Epithelial cell of esophagus (primary cell): ENCODE results near the gene EPB41.

Experiments used
- DNase-seq: peaks from one replicate; pipeline ENCODE4 v3.0.0; 2010; ENCODE audit warnings: low read depth
- H3K4me3 ChIP-seq: 2 replicates; pipeline ENCODE4 v1.5.1; 2011; ENCODE audit warnings: mild to moderate bottlenecking, low read length, control low read depth
- CTCF ChIP-seq: IDR thresholded peaks from 2 replicates; pipeline ENCODE4 v1.5.1; 2011; ENCODE audit warnings: low read depth, mild to moderate bottlenecking, low read length, control low read depth, inconsistent platforms; ENCODE audit not compliant: insufficient read depth; ENCODE audit errors: missing control alignments

EPB41 gene

GRCh38 chr1:28886731-28887418 lies 27.5 kb upstream of the EPB41 start:
- peak overlapping the region; percentile 88 for H3K4me3 ChIP-seq
- DNase-seq: peak; percentile 90
- TF ChIP-seq CTCF: no peak

GRCh38 chr1:28887419-28887834 lies 26.9 kb upstream of the EPB41 start:
- TF ChIP-seq CTCF: no peak
- H3K4me3 ChIP-seq: peak overlapping the region; percentile 88
- no peak for DNase-seq

GRCh38 chr1:28887835-28888682 lies 26.3 kb upstream of the EPB41 start:
- no peak for TF ChIP-seq CTCF
- H3K4me3 ChIP-seq: peak overlapping the region; percentile 88
- DNase-seq: peak; percentile 21

GRCh38 chr1:28888915-28889314 lies 25.5 kb upstream of the EPB41 start:
- no peak for TF ChIP-seq CTCF
- no peak for DNase-seq
- no peak overlapping the region for H3K4me3 ChIP-seq

- no peak overlapping the region for H3K4me3 ChIP-seq
- DNase-seq: no peak
These were observed 25.0 kb upstream of the EPB41 start for GRCh38 chr1:28889357-28889756.

GRCh38 chr1:28890435-28890834 lies 23.9 kb upstream of the EPB41 start:
- no peak overlapping the region for H3K4me3 ChIP-seq
- no peak for DNase-seq
- TF ChIP-seq CTCF: no peak

More at GRCh38 chr1:28889357-28889756, 25.0 kb upstream of the EPB41 start:
- TF ChIP-seq CTCF: no peak
